Measurements from ENCODE around the gene SDCCAG8.

DNA sequence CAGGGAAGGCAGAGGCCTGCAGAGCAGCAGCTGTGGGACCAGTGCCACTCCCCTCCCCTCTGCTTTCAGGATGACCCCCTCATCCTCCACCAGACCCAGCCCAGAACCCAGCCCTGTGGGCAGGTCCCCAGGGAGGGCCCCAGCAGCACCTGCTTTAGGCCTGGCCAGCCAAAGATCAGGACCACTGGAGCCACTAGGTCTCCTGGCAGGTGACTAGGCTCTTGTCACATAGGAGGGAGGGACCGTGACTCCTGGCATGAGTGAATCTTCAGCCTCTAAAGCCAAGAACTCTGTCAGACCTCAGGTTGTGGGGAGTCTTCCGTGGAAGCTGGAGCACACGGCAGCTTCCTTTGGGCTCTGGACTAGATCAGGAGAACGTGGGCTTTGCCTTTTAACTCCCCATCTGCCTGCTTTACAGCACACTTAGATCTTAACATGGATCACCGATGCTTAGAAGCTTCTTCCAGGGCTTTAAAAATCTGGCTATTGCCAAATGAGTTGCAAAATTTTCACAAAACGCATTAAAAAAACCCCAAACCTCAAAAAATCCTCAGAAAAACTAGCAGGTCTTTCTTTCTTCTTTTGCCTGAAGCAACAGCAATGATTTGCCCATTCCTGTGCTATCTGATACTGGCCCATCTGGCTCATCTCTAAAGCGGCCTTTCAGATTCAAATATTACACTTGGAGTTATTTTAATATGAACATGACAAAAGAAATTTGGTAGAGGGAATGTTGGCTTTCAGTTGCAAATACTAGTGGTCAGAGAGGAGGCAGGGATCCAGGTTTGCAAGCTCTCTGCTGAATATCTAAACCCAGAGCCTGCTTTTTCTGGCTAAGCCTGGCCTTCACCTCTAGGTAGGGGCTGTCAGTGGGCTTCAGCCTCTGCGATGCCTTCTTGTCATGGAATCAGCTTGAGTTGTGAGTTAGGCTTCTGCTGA is 235.2 kb downstream of the SDCCAG8 start:
- TF ChIP-seq, protein P1, sequence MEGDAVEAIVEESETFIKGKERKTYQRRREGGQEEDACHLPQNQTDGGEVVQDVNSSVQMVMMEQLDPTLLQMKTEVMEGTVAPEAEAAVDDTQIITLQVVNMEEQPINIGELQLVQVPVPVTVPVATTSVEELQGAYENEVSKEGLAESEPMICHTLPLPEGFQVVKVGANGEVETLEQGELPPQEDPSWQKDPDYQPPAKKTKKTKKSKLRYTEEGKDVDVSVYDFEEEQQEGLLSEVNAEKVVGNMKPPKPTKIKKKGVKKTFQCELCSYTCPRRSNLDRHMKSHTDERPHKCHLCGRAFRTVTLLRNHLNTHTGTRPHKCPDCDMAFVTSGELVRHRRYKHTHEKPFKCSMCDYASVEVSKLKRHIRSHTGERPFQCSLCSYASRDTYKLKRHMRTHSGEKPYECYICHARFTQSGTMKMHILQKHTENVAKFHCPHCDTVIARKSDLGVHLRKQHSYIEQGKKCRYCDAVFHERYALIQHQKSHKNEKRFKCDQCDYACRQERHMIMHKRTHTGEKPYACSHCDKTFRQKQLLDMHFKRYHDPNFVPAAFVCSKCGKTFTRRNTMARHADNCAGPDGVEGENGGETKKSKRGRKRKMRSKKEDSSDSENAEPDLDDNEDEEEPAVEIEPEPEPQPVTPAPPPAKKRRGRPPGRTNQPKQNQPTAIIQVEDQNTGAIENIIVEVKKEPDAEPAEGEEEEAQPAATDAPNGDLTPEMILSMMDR (IDR thresholded peaks at IDR 0.05; ENCODE audit: poor library complexity) = no peak
- TF ChIP-seq EZH2 (IDR thresholded peaks at IDR 0.05; ENCODE audit: borderline replicate concordance) (no peak), EZH2phosphoT487 (IDR thresholded peaks at IDR 0.05; ENCODE audit: low read depth, severe bottlenecking, unreplicated experiment) (no peak)
